NT2/D1 (cell line): ENCODE results near the gene NFASC.

Experiments used
- YY1 ChIP-seq: IDR thresholded peaks from 2 replicates; pipeline ENCODE4 v1.6.1; 2011; ENCODE audit not compliant: insufficient read length, insufficient read depth
- ZNF274 ChIP-seq: IDR thresholded peaks from 2 replicates; pipeline ENCODE4 v1.6.1; 2011; ENCODE audit warnings: mild to moderate bottlenecking, low read depth, low read length

DNA sequence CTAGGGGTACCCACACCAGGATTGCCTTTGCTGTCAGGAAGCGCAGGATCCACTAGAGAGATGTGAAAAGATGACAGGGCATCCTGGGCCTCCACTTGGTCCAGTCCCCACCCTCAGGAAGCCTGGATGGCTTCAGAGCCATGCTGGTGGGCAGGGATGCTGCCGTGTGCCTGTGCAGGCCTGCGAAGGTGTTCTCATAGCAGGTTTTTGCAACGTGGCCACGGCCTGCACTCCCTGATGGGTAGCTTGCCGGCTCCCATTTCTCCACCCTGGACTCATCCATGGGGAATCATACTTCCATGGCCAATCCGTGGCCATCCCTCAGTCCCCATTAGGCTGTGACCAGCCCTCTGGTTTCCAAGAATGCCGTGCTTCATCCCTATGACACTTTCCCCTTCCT is 138.2 kb downstream of the NFASC start:
- TF ChIP-seq ZNF274 (no peak), YY1 (no peak)
